GM18502 (cell line): Measurements from ENCODE around the gene PDZD2.
"Not testable (repeated sequence)": the region's sequence is repeated elsewhere in the genome, so short reads cannot be mapped to it uniquely, and the experiment has no call there.

Experiments used
- ATAC-seq: cut with Tn5 transposase; IDR thresholded peaks from one replicate; pipeline ENCODE4 v1.9.1; 2021; ENCODE audit warnings: mild to moderate bottlenecking; ENCODE audit not compliant: unreplicated experiment, poor library complexity

The PDZD2 gene

GRCh38 chr5:32044939-32045338, 406.0 kb downstream of the PDZD2 start:
- ATAC-seq, result no peak

- ATAC-seq, result no peak
Observed at GRCh38 chr5:32047056-32047455, 408.1 kb downstream of the PDZD2 start.

- ATAC-seq, result no peak
Observed at GRCh38 chr5:32051796-32052195, 412.9 kb downstream of the PDZD2 start.

- ATAC-seq, result no peak
Observed at GRCh38 chr5:32055891-32056866, 417.2 kb downstream of the PDZD2 start.

- ATAC-seq, result no peak
Observed at GRCh38 chr5:32057187-32058096, 418.5 kb downstream of the PDZD2 start.

- ATAC-seq, result no peak
Observed at GRCh38 chr5:32058101-32058500, 419.2 kb downstream of the PDZD2 start.

- ATAC-seq, result no peak
Observed at GRCh38 chr5:32058997-32059396, 420.1 kb downstream of the PDZD2 start.

GRCh38 chr5:32059761-32060530, 421.0 kb downstream of the PDZD2 start:
- ATAC-seq, result no peak

GRCh38 chr5:32061236-32061635, 422.3 kb downstream of the PDZD2 start:
- ATAC-seq, result no peak

- no peak for ATAC-seq
Observed at GRCh38 chr5:32066448-32066847, 427.5 kb downstream of the PDZD2 start.

- no peak for ATAC-seq
Observed at GRCh38 chr5:32067774-32068470, 429.0 kb downstream of the PDZD2 start.

GRCh38 chr5:32068561-32068960, 429.6 kb downstream of the PDZD2 start:
- ATAC-seq, result no peak

- ATAC-seq, result no peak
Observed at GRCh38 chr5:32069396-32069795, 430.5 kb downstream of the PDZD2 start.

- ATAC-seq, result no peak
Observed at GRCh38 chr5:32071351-32071944, 432.5 kb downstream of the PDZD2 start.

GRCh38 chr5:32072054-32072453, 433.1 kb downstream of the PDZD2 start:
- no peak for ATAC-seq

- ATAC-seq, result no peak
Observed at GRCh38 chr5:32074401-32074800, 435.5 kb downstream of the PDZD2 start.

GRCh38 chr5:32076699-32077695, 438.1 kb downstream of the PDZD2 start:
- ATAC-seq, result no peak

GRCh38 chr5:32078855-32079254, 439.9 kb downstream of the PDZD2 start:
- ATAC-seq, result not testable (repeated sequence)
